HG02759 (cell line): ENCODE results near the gene SUSD6.
"Not testable (repeated sequence)": the region's sequence is repeated elsewhere in the genome, so short reads cannot be mapped to it uniquely, and the experiment has no call there.

Experiments used
- ATAC-seq: cut with Tn5 transposase; IDR thresholded peaks from one replicate; pipeline ENCODE4 v1.9.1; 2021; ENCODE audit warnings: mild to moderate bottlenecking, moderate library complexity; ENCODE audit not compliant: unreplicated experiment

The SUSD6 gene

DNA sequence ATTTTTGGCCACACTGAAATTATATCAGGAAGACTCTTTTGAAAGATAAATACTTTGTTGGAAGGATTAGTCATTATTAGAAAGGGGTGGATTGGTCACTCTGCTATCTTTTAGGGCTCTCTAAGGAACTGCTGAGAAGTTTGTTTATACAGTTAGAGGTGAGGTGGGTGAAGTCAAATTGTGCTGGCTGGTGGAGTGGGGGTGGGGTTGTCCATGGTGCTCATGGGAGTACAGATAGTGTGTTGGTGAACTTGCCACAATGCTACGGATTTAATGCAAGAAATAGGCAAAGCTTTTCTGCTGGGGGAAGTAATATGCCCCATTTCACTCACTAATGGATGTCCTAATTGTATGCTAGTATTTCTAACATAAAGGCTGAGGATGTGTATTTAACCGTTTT is 35.8 kb downstream of the SUSD6 start:
- no peak for ATAC-seq

DNA sequence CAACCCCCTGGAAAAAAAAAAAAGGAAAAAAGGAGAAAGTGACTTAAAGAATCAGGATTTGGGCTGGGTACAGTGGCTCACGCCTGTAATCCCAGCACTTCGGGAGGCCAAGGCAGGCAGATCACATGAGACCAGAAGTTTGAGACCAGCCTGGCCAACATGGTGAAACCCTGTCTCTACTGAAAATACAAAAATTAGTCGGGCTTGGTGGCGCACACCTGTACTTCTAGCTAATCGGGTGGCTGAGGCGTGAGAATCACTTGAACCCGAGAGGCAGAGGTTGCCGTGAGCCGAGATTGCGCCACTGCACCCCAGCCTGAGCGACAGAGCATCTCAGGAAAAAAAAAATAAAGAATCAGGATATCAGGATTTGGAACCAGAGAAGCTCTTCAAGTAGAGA is 36.2 kb downstream of the SUSD6 start:
- not testable (repeated sequence) for ATAC-seq

DNA sequence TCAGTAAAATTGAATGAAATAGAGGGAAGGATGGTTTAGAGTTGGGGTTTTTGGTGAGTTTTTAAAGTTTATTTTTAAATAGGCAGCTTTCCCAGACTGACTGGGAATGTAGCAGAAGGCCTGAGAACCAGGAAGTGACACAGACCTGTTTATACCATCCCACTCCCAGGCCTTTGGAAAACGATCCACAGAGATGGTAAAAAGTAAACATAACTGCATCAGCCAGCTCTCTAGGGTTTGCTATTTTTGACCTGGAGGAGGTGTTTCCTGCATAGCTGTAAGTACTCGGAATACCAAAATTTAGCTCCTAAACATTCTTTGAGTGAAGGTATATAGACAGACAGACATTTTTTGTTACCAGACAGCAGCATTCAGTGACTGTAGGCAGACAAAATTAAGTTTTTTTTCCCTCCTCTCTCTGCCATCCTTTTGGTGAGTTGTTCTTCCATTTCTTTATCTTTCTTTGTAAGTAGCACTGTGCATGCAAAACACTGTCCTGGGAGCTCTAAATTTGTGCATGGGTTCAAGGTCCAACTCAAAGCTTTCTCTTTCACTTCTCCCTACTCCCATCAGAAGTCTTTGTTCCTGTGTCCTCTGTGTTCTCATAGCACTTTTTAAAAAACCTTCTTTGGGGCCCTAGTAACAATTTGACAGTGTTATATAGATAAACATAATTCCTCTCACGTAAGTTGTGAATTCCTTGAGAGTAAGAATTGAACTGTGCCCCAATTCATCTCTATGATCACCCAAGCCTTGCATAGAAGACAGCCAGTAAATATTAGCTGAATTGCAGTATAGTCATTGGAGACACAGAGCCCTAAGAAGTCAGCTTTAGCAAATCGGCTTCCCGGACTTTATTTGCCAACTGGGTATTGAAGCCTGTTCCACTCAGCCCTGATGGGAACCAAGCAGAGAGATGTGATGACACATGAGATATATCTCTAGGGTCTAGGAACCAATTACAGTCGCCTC is 37.4 kb downstream of the SUSD6 start:
- ATAC-seq = peak; percentile 68

DNA sequence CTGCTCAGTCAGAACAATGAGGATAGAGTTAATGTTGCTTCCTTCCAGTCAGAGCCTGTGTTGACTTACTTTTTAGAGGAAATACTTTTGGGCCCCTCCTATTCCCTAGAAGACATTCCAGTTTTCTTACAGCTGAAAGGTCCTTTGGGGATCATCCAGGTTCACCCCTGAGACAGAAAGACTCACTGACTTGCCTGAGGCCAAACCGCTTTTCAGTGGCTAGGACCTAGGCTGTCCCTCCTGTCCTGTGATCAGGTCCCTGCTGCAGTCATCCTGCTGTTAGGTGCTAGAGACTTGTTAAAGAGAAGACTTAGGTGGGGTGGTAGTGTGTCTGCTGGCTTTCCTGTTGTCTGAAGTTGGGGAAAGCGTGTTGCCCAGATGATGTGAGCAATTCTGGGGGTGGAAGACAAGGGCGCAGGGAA is 39.6 kb downstream of the SUSD6 start:
- no peak for ATAC-seq

DNA sequence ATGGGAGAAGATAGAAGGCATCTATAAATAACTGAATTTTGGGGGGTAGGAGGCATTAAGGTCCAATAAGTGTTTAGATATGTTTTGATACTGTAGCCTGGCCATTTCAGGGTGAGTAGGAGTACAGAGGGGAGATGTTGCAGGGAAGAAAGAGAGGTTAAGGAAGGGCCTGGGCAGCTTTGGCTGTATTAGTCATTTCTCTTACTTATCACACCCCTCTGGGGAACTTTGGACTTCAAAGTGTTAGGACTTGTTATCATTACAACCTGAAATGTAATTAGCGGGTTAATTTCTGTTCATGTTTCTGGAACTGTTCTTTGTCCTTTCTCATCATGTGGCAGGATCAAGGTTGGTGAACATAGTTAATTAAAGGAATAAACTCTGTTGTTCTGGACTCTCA is 40.3 kb downstream of the SUSD6 start:
- ATAC-seq = no peak

DNA sequence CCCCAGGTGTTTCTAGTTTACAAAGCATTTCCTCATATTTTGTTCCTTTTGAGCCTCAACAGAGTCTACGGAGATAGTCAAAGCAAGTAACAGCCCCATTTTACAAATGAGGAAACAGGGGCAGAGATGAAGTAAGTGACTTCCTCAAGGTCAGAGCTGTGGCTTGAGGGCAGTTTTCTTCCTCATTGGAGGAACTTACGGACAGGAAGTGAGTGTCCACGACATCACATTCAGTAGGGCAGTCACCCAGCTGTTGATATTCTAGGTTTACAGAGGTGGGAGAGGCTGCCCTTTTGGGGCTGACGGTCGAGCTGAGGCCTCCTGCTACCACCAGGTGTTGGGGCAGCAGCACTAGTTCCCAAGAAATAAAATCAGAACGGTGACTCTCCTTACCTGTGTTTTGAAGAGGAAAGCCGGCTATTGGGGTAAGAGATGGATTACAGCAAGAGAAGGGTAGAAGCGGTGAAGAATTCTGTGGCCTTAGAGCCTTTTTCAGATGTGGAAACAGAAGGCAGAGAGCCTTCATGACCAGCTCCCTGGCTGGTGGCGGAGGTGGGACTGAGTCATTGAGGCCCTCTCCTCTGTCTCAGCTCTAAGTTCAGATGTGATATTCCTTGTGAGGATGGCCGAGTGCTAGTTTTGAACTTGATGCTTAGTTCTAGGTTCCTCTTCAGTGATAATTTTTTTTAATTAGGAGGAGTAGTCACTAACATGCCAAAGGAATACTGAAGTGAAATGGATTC is 41.7 kb downstream of the SUSD6 start:
- ATAC-seq = peak; percentile 46

DNA sequence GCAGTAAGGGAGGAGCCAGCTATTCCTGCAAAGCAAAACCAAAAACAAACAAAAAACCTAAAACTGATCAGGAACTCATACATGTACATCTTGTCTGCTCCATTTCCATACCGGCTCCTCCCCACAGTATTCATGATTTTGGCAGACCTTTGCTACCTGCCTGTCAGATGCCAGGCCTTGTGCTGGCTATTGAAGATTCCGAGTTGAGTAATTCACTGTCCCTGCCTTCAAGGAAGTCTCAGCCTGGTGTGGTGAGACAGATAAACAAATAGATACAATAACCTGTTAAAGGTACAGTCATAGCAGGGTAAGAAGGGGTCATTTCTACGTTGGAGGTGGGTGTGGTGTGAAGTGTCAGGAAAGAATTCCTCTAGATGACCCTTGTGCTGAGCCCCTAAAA is 42.7 kb downstream of the SUSD6 start:
- no peak for ATAC-seq

DNA sequence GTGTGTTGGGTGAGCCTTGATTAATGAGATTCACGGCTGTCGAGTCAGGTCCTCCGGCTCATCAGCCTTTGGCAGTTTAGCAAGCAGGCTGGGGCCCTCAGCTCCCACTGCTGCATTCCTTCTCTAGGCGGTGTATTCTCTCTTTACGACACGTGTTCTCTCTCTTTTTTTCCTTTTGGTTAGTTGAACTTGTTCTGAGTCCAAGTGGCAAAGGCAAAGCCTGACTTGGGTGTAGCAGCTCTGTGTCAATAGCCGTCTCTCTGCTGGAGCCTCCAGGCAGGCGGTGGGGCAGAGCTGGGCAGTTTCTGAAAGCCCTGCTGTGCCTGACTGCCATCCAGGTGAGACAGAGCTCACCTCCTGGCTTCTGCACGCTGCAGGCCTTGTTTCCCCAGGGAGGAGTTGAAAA is 46.6 kb downstream of the SUSD6 start:
- ATAC-seq = no peak

DNA sequence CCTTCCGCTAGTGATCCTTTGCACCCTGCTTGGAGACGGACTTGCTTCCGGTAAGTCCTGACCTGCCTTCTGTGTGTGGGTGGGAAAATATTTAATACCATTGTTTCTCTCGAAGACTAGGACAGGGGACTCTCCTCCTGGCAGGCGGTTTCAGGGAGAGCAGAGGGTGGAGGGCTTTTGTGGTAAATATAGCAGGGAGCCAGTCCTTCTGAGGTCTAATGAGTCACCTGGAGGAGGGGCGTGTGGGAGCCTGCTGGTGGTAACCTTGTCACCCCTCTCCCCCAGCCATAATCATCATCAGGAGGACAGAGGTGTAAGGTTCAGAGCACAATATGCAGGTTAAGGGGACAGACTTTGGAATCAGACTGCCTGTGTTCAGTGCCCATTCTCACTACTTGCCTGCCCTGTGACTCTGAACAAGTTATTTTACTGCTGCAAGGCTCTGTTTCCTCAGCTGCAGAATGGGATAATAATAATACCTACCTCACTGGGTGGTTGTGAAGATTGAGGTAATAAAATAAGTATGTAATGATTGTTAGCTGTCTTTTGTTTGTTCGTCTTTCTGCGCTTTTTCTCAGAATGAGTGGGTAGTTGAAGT is 47.4 kb downstream of the SUSD6 start:
- ATAC-seq = no peak

DNA sequence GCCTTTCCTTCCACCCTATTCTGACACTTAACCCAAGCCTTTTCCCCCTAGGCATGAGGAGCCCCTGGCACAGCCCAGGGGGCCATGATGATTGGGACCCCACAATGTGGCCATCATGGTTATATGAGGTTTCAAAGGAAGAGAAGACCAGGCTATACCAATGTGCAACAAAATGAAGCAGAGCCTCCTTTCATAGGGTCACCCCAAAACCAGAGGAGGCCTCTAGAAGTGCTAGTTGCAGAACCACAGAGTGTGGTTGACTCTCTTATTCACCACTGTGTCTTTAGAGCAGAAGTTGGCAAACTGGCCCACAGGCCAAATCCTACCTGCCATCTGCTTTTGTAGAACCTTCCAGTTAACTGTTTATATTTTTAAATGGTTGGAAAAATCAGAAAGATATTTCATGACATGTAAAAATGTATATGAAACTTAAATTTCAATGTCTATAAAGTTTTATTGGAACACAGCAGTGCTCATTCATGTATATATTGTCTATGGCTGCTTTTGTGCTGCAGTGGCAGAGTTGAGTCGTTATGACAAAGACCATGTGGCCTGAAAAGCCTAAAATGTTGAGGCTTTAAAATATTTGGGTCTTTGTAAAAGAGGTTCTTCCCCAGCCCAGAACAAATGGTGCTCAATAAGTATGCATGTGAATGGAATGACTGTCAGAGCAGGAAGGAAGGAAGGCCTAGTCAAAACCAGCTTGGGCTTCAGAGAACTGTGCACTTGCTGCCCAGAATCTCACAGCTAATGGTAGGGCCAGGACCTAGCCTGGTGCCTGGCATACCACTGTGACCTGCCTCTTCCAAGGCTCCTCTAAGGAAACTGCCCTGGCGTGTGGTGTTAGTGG is 49.2 kb downstream of the SUSD6 start:
- ATAC-seq = no peak

DNA sequence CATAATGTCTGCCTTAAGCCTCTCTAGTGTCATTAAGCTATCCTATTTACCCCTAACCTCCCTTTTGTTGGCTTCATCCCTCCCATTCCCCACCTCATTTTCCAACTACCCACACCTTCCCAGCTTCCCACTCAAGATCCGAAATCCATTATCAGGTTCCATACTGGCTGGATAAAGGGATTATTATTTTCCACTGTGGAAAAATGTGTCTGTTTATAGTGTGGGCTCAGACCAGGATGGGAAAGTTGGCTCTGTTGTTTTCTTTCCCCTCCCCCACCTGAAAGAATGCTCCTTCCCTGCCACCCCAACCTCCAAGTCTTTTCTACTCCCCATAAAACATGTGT is 49.8 kb downstream of the SUSD6 start:
- ATAC-seq = no peak

DNA sequence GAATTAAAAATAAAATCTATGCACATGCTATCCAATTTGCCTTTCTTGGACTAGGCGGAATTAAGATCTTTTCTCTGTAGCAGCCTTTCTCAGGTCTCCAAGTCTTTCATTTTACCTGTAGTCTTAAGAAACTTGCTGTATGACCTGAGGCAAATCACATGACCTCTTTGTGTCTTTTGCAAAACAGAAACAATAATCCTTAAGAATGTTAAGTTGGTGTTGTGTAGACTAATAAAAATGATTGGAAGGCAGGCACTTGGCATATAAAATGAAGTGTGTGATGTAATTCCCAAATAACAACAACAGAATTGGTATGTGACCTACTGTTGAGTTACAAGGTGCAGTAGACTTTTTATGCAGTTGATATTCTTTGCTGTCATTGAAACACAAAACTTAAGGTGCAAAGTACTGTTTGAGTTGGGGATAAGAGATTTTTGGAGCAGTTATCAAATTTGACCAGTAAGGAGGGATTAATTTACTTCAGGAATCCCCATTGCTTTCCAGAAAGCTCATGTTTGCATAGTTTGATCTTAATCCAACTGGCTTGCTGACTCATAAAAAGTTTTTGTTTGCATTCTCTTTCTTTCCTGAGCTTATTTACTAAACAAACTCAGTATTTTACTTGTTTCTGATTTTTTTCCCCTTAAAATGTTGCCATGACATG is 51.4 kb downstream of the SUSD6 start:
- no peak for ATAC-seq

DNA sequence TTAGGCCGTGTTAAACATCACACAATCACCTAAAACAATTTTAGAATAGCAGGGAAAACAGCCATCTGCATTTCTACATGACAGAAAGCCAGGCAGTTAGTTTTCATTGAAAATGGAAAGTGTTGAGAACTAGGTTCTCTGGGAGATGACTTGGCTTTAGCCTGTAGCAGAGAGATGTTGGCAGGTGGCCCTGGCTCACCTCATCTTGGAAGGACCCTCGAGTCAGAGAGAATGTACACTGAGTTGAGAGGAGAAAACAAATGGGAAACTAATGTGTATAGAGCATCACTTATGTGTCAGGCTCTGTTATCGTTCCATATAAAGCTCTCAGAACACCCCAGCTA is 51.9 kb downstream of the SUSD6 start:
- ATAC-seq = no peak

DNA sequence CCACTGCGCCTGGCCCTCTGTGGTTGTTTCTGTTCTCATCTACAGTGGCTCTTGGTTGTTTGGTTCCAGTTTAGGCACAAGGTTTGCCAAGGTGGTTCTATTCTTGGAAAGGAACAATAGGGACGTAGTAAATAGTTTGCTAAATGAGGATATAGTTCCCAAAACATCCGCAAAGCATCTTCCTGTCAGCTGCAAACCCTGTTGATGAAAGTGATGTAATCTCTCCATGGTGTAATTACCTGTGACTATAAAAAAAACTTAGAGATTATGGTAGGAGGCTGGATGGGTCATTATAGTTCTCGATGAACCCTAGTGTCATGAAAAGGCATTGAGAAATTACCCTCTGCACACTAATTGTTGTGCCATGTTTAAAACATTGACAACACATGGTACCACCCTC is 52.9 kb downstream of the SUSD6 start:
- no peak for ATAC-seq

DNA sequence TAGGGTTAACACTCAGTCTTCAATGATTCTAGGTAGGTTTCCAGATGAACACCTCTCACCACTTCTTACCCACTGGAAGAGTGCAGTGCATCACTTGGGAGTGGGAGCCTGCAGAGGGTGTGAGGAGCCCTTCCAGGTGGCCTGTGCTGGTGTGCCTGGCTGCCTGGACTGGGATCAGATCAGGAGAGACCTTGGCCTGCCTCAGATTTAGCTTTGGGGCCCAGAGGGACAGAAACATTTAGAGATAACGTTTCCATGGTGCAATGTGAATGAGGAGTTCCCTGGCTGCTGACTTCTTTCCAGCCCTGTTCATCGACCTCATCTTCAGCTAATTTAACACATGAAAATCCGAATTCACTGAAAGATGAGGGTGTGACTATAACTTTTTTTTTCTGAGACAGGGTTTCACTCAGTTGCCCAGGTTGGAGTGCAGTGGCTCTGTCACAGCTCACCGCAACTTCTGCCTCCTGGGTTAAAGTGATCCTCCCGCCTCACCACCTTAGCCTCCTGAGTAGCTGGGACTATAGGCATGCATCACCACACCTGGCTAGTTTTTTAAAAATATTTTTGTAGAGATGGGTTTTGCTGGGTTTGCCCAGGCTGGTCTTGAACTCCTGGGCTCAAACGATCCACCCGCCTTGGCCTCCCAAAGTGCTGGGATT is 53.6 kb downstream of the SUSD6 start:
- no peak for ATAC-seq

DNA sequence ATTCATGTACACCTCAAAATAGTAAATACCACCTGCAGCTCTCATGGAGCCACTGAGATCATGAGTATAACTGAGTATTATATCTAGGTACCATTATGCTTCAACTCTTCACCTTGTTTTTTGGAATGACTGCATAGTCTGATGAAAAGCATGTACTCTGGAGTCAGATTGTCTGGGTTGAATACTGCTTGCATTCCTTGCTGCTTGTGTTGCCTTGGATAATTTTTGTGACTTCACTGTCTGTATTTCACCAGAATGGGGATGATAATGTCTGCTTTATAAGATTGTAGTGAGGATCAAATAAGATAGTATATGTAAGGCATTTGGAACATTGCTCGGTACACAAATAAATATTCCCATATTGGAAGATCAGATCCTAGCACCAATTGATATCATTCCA is 54.2 kb downstream of the SUSD6 start:
- ATAC-seq = no peak

DNA sequence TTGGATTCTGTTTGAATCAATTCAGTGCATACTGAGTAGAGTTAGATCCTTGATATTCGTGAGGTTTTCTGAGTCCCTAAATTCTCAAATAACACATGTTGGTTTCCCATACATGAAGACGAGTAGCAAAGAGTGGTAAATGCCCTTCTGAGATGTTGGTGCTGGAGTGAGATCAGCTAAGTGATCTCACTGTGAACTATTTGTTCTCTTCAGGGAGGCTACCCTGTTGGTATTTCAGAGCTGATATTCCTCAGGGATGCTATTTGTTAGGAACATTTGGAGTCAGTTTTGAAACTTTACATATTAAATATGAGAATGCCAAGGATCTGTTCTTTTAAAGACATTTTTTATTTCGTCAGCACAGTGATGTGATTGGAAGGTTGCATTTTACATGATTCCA is 54.7 kb downstream of the SUSD6 start:
- ATAC-seq = no peak

DNA sequence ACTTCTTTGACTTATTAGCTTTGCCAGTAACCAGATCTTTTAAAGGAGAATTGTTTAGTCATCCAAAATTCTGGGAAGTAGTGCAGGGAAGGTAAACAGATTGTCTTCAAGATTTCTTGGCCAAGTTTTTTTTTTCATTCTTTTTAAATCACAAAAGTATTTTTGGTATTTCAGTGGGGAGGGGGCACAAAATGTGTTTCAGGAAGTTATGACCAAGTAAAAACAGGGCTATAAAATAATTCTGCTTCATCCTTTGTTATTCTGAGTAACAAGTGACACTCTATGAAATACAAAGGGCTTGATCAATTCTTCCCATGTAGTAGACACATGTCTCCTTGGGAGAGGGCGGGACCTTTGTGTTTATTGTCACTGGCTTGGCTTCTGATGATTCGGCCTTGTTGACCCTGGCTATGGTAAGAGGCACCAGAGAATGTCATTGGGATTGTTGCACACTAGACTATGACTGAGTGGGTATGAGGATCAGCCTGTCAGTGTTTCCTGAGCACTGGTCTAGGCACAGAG is 55.4 kb downstream of the SUSD6 start:
- no peak for ATAC-seq

DNA sequence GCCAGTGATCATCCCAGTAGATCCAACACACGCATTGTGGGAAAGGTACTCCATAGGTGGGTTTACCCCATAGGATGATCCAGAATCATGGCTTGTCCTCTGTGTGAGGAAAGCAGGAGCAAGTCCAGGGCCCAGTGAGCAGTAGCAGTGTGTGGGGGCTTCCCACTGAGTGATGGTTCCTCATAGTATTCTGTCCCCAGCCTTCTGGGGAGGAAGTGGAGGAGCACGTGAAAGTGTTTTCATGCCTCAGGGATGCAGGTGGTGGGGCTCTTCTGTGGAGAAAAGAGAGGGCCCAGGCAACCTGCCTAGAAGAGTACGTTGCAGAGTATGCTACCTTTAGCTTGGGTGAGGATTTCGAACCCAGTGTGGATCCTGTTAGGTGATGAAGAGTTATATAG is 56.5 kb downstream of the SUSD6 start:
- peak; percentile 43 for ATAC-seq

DNA sequence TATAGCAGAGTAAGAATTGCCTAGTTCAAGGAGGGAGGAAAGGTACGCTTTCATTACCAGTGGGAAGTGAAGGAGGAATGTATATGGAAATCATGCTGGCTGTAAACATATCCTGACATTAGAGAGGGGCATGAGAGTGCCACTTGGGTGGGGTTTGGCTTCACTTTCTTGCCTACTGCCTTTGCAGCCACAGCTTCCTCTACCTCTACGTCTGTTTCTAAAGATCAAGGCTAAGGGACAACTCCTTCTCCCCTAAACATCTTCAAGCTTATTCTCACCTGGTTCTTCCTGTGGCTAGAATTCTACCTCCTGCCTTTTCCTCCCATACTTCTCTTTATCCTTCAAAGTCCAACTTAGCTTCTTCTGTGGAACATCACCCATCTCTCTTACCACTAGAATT is 58.0 kb downstream of the SUSD6 start:
- no peak for ATAC-seq
